ENCODE results near the gene MFGE8.
"Not testable (repeated sequence)": the region's sequence is repeated elsewhere in the genome, so short reads cannot be mapped to it uniquely, and the experiment has no call there.

MFGE8 gene

GRCh38 chr15:88913017-88913849 is at the start of gene MFGE8:
Gene MFGE8 (minus strand): TSS chr15:88913379. CDS start chr15:88913319, 60 bp downstream.
- DNase-seq (ENCODE audit: low read depth in 2 of 2, low spot score in 1 of 2): peak; percentile 23 to 41

GRCh38 chr15:88959445-88959844 is 46.3 kb upstream of the MFGE8 start:
- no peak for DNase-seq (ENCODE audit: low read depth in 2 of 2, low spot score in 1 of 2)

- no peak for DNase-seq (ENCODE audit: low read depth in 2 of 2, low spot score in 1 of 2)
Measured at GRCh38 chr15:88956906-88957305, 43.7 kb upstream of the MFGE8 start.

GRCh38 chr15:88956263-88956662 is 43.1 kb upstream of the MFGE8 start:
- no peak for DNase-seq (ENCODE audit: low read depth in 2 of 2, low spot score in 1 of 2)

- DNase-seq (ENCODE audit: low read depth in 2 of 2, low spot score in 1 of 2): no peak
Measured at GRCh38 chr15:88954431-88955277, 41.5 kb upstream of the MFGE8 start.

GRCh38 chr15:88950600-88951160 is 37.5 kb upstream of the MFGE8 start:
- no peak for DNase-seq (ENCODE audit: low read depth in 2 of 2, low spot score in 1 of 2)

- DNase-seq (ENCODE audit: low read depth in 2 of 2, low spot score in 1 of 2): no peak
Measured at GRCh38 chr15:88949734-88950400, 36.7 kb upstream of the MFGE8 start.

GRCh38 chr15:88940110-88940675 is 27.0 kb upstream of the MFGE8 start:
- DNase-seq (ENCODE audit: low read depth in 2 of 2, low spot score in 1 of 2): no peak

GRCh38 chr15:88939486-88939806 is 26.3 kb upstream of the MFGE8 start:
- DNase-seq (ENCODE audit: low read depth in 2 of 2, low spot score in 1 of 2): no peak

GRCh38 chr15:88938802-88939485 is 25.8 kb upstream of the MFGE8 start:
- DNase-seq (ENCODE audit: low read depth in 2 of 2, low spot score in 1 of 2): no peak

GRCh38 chr15:88934449-88934848 is 21.3 kb upstream of the MFGE8 start:
- not testable (repeated sequence) for DNase-seq (ENCODE audit: low read depth in 2 of 2, low spot score in 1 of 2)

GRCh38 chr15:88932875-88933330 is 19.7 kb upstream of the MFGE8 start:
- DNase-seq (ENCODE audit: low read depth in 2 of 2, low spot score in 1 of 2): no peak

- DNase-seq (ENCODE audit: low read depth in 2 of 2, low spot score in 1 of 2): no peak
Measured at GRCh38 chr15:88932271-88932874, 19.2 kb upstream of the MFGE8 start.

GRCh38 chr15:88930579-88930978 is 17.4 kb upstream of the MFGE8 start:
- no peak for DNase-seq (ENCODE audit: low read depth in 2 of 2, low spot score in 1 of 2)

- DNase-seq (ENCODE audit: low read depth in 2 of 2, low spot score in 1 of 2): not testable (repeated sequence)
Measured at GRCh38 chr15:88929358-88930098, 16.3 kb upstream of the MFGE8 start.

- DNase-seq (ENCODE audit: low read depth in 2 of 2, low spot score in 1 of 2): not testable (repeated sequence)
Measured at GRCh38 chr15:88928192-88928591, 15.0 kb upstream of the MFGE8 start.

- DNase-seq (ENCODE audit: low read depth in 2 of 2, low spot score in 1 of 2): not testable (repeated sequence)
Measured at GRCh38 chr15:88925648-88926047, 12.5 kb upstream of the MFGE8 start.

- not testable (repeated sequence) for DNase-seq (ENCODE audit: low read depth in 2 of 2, low spot score in 1 of 2)
Measured at GRCh38 chr15:88920892-88921435, 7.8 kb upstream of the MFGE8 start.
